NCI-H1105 treated with DMSO at 0.1 percent for 48 hours (cell line): Measurements from ENCODE around the gene LCN6.
"Not testable (repeated sequence)": the region's sequence is repeated elsewhere in the genome, so short reads cannot be mapped to it uniquely, and the experiment has no call there.

Experiments
- DNase-seq: peaks from one replicate; lab custom pipeline; 2025; lab: John Stamatoyannopoulos, UW

The LCN6 gene

DNA sequence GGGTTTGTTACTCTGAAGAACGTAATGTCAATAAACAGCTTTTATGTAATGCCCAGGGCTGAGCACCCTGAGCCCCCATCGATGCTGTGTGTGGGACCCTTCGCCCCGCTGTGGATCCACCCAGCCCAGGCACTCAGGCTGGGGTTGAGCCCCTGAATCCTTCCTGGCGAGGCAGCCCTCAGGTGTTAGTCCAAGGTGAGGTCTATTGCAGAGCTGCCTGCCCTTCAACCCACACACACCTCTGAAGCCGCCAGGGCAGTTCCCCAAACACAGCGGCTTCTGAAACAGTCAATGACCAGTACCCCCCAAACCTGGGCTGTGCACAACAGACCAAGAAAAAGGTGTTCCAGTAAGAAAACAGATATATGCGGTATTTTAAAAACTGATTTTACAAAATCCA lies 24.3 kb downstream of the LCN6 start:
- DNase-seq = no peak

DNA sequence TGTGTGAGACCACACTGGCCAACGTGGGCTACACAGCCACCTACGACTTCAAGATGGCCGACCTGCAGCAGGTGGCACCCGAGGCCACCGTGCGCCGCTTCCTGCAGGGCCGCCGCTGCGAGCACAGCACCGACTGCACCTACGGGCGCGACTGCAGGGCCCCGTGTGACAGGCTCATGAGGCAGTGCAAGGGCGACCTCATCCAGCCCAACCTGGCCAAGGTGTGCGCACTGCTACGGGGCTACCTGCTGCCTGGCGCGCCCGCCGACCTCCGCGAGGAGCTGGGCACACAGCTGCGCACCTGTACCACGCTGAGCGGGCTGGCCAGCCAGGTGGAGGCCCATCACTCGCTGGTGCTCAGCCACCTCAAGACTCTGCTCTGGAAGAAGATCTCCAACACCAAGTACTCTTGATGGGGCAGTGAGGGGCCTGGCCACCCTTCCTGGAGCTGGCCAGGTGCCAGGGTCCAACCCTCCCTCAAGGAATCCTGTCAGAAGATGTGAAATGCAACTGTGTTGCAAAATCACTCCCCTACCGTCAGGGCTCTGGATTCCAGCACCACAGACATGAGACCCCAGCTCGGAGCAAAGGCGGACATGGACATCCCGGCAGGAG lies 24.9 kb downstream of the LCN6 start:
- no peak for DNase-seq

DNA sequence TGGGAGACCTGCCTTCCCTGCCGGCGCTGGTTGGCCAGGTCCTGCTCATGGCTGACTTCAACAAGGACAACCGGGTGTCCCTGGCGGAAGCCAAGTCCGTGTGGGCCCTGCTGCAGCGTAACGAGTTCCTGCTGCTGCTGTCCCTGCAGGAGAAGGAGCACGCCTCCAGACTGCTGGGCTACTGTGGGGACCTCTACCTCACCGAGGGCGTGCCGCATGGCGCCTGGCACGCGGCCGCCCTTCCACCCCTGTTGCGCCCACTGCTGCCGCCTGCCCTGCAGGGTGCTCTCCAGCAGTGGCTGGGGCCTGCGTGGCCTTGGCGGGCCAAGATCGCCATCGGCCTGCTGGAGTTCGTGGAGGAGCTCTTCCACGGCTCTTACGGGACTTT lies 25.4 kb downstream of the LCN6 start:
- no peak for DNase-seq

DNA sequence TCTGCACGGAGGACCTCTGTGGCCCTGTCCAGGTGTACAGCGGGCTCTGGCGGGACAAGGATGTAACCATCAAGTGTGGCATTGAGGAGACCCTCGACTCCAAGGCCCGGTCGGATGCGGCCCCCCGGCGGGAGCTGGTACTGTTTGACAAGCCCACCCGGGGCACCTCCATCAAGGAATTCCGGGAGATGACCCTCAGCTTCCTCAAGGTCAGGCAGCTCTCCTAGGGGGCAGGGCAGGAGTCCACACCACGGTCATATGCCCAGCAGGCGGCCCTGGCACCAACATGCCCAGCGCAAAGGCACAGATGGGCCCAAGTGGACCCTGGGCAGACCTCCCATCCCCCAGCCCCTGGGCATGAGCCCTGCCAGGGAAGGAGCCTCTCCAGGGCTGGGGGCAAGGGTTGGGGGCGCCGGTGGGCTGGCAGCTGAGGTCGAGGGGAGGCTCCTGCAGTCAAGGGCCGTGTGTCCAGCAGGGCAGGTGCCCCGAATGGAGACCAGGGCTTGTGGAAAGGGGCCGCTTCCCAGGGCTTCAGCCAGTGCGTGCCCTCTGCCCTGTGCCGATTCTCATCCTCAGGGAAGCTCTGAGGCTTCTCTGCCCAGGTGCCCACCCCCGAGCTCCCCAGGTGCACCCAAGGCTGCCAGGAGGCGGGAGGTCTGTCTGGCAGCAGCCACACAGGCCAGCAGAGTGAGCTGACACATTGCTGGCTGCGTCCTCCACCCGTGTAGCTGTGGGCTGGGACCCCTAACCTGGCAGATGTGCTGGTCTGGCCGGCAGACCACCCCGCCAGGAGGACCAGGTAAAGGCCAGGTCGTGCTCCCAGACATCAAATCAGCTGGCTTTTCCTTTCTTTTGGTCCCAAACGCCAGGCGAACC lies 26.0 kb downstream of the LCN6 start:
- DNase-seq = no peak

DNA sequence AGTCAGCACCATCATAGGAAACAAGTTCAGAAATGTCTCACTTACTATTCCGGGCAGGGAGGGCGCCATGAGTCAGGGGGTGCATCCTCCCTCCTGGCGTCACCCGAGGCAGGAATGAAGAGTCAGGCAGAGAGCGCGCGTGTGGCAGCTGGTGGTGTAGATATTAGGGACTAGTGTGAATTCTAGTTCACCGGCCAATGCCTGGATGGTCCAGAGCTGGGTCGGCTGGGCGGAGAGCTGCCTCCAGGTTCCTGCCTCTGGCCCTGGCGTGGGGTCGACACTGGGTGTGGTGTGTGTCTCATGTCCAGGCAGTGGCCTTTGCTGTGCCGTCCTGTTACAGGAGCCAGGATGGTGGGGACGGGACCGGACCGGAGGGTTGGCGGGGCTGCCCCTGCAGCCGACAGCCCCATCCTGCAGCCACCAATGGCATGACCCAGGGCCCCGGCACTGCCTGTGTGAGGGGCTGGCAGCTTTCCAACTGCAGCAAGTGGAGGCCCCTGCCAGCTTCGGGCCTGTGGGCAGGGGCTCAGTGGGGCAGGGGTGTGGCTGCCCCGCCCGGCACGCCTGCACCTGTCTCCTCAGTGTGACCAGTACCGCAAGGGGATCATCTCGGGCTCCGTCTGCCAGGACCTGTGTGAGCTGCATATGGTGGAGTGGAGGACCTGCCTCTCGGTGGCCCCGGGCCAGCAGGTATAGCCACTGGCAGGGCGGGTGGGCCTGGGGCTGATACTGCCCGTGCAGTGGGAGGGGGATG lies 26.8 kb downstream of the LCN6 start:
- peak; percentile 10 for DNase-seq

DNA sequence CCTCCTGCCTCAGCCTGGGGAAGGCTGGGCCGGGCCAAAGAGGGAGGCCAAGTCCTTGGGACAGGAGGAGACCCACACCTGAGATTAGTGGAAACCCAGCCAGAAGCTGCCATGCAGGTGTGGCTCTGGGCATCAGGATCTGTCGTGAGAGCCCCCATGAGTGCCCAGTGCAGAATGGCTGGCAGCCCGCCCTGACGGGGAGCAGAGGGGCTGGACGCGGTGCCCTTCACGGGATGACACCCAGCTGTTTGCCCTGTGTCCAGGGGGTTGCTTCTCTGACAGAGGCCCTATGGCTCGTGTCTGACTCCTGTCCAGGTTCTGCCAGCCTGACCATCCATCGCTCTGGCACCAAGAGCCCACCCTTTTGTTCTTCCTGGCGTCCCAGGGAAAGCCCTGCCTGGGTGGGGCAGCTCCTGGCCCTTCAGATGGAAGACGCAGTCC lies 27.4 kb downstream of the LCN6 start:
- DNase-seq = no peak

DNA sequence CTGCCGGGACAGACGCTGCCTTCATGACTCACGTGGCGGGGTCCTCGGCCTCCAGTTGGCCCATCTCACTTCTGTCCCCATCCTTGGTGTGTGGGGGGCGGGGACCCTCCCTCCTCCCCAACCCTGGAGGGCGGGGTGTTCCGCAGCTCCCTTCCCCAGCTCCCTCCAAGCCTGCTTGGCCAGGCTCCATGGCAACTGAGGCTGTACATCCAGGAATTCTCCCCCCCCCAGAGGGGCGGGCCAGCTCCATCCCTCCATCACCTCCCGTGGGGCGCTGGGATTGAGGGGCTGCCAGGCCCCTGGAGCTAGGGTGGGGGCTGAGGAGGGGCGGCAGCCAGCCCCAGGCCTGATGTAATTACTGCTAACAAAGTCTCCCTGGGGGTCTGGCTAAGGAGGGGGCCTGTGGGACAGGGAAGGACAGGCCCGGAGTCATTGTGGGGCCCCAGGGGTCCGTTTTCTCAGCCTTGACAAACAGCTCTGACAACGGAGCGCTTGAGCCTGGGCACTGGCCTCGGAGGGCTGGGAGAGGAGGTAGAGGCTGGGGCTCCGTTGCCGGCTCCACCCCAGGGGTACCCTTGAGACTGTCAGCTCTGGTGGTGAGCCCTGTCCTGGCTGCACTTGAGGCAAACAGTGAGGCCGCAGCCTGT lies 28.0 kb downstream of the LCN6 start:
- no peak for DNase-seq

DNA sequence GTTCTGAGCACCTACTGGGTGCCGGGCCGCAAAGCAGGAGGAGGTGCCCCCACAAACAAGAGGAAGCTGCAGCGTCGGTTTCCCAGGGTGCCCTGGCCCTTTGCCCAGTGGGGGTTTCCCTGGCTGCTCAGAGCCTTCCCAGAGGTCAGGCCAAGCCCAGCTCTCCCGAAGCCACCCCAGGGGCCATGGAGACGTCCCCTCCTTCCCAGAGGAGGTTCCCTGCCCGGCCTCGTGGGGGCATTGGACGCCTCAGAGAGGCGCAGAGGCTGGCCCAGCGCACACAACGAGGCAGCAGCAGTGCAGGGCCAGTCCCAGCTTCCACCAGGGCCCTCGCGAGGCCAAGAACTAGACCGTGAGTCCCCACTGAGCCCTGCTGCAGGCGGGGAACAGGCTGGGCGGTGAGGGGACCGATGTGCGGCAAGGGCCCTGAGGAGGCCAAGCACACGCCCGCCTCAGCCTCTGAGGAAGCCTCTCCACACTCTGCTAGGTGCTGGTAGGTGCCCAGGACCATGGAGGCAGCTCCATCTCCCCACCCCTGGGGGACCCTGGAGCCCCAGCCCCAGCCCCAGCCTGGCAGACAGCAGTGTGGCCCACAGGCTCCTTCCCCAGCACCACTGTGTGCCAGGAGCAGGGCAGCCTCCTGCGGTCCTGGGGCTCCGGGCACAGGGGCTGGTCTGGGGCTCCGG lies 29.0 kb downstream of the LCN6 start:
- DNase-seq = no peak

DNA sequence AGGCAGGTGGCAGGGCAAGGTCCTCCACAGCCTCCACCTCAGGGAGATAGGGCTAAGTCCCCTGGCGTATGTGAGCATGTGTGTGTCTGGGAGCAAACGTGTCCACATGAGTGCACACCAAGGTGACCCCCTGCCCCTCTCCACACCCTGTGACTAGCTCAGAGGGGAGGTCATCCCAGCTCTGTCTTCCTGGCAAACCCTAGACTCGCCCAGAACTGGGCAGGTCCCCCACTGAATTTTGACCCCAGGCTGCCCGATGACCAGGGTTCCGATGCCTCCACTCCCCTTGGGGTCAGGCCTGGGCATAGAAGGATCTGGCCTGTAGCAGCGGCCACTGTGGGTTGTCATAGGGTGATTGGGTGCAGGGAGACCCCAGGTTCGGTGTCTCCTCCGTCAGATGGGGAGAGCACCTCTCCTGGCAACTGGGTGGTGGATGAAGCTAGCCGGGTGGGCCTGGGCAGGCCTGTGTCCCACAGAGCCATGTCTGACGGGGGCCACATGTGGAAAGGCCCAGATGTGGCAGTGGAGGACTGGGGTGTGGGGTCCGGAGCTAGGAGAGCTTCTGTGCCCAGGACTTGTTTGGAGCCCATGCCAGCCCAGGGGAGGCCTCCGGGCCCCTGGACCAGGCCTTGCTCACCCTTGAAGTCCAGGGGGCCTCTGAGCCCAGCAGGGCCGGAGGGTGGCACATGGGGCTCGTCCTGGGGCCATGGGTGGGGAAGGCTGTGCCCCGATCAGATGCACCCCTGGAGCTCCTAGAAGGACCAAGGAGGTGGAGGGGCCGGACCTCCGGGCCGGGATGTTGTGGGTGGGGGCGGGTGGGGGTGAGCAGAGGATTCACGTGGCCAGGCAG lies 29.8 kb downstream of the LCN6 start:
- DNase-seq = no peak

DNA sequence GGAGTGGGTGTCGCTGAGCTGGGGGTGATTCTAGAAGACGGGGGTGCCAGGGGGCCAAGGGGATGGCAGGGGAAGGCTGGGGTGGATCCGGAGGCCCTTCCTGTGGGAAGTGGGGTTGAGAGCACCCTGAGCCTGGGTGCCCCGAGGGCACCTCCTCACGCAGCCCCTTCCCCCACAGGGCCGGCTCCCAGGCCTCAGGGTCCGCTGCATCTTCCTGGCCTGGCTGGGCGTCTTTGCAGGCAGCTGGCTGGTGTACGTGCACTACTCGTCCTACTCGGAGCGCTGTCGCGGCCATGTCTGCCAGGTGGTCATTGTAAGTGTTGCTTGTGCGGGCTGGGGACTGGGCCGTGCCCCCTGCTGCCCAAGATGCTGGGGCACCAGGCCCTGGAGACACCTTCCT lies 30.9 kb downstream of the LCN6 start:
- no peak for DNase-seq

DNA sequence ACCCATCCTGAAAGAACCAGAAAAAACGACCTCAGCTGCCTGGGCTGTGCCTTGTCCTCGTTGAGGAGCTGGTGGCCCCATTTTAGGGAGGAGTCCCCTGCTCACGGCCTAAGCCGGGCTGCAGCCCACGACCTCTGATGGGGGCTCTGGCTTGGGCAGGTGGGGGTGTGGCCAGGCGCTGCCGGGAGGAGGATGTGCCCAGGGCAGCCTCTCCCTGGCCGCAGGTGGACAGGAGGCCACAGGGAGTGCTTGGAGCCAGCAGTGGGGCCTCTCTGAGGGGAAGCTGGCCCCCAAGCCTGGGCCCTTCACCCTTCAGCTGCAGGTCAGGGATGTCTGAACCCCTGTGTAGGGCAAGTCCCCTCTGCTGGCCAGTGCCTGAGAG lies 33.4 kb downstream of the LCN6 start:
- no peak for DNase-seq

DNA sequence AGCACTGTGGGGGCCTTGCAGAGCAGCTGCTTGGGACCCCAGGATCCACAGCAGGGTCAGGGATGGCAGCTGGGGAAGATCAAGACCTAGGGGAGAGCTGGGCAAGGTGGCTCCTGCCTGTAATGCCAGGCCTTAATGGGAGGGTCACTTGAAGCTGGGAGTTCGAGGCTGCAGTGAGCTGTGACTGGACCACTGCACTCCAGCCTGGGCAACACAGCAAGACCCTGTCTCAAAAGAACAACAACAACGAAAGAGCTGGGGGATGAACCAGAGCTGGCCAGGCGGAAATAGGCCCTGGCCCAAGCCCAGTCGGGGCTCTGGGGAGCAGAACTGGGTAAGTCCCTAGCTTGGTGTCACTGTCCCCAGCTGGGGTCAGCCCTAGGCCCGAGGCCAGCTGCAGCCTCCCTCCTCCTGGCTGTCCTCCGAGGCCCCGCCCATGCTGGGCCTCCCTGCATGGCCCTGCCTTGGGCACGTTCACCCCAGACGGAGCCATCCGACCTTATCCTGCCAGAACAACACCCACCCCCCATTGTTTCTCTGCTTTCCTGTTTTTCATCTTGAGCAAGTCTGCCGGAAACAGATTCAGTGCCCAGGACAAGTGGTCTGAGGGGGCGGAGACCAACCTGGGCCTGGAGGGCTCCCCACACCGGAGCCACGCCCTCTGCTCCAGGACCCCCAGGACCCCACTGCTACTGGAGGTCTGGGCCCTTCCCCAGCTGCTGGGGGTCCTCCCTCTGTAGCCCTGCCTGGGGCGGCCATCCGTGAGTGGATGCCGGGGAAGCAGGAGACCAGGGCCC lies 34.0 kb downstream of the LCN6 start:
- DNase-seq = no peak

DNA sequence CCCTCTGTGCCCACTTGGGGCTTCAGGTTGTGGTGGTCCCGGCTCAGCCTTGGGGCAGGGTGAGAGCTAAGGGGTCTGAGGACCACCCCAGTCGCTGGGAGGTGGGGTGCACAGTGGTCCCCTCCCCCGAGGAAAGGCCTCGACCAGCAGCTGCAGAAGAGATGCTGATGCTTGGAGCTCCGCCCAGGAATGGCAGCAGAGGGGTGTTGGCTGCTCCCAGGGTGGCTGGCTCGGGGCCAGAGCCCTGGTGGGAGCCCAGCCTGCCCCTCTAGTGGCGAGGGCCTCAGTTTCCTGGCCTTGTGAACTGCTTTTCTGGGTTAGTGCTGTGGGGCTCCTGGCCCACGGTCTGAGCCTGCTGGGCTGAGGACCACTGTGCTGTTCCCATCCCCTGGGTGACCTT lies 34.8 kb downstream of the LCN6 start:
- peak; percentile 15 for DNase-seq

DNA sequence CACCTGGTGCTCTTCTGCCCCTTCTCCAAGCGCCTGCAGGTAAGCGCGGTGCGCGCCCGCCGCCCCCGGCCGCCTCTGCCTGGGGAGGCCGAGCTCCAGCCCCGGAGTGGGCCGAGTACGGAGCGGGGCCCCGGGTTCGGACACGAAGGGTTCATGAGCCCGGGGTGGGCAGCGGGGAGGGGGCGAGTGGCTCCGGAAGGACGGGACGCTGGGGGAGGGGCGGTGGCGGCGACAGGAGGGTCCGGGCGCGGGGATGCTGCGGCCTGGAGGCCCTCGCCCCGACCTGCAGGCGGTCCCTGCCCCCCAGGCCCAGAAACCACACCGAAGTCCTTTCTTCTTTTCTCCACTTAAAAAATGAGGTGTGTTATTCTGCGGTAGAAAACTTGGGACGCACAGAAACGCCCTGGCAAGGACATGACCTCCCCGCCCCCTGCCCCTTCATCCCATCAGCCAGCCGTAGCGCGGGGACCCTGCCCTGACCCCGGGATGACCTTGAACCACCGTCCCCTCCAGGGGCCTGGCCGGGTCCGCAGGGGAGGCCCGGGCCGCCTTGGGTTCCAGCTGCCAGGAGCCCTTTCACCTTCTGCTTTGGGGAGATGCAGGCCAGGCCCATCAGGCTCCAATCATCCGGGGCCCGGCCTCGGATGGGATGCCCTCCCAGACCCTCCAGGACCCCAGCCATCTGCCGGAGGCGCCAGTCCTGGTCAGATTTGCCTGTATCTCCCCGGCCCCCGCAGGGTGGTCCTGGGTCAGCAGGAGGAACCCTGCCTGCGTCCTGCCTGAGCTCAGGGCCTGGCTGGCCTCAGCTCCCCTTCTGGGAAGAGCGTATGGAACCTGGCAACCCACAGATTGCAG lies 35.4 kb downstream of the LCN6 start:
- DNase-seq = no peak

DNA sequence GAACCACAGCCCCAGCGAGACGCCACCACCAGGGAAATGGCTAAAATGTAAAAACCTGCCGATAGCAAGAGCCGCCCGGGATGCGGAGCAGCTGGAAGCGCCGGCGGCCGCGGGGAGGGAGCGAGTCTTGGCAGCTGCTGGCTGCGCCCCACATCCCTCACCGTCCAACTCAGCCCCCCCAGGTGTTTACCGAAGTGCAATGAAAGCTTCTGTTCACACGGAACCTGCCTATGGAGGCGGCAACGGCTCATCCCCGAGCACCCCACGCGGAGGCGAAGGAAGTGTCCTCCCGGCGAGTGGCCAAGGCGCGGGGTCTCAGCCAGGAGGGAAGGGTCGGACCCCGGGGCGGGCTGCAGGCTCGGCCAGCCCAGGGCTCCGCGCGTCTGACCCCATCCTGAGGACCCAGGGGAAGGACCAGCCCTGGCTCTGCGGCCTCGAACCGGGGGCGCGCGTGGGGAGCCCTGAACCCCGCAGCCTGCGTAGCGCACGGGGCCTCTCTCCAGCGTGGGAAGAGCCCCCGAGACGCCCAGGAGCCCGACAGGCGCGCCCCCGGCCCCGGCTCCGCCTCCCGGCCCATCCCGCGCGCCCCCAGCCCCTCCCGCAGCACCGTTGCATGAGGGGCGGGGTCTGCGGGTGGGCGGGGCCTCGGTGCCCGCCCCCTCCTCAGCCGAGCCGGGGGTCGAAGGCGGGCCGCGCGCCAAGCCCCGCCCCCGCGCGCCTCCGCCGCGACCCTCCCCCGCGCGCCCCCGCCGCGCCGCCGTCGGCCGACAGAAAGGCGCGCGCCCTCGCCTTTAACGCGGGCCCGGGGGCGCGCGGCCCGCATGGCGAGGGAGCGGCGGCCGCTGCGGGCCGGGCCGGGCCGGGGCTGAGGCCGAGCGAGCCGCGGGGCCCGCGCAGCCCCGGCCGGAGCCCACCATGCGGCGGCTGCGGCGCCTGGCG lies 36.3 kb downstream of the LCN6 start, which contains the start of gene DIPK1B:
Gene DIPK1B (plus strand): TSS at position 822 of the 939 bp plus-strand sequence. CDS start 94 bp downstream, at position 916.
- peak; percentile 56 for DNase-seq

DNA sequence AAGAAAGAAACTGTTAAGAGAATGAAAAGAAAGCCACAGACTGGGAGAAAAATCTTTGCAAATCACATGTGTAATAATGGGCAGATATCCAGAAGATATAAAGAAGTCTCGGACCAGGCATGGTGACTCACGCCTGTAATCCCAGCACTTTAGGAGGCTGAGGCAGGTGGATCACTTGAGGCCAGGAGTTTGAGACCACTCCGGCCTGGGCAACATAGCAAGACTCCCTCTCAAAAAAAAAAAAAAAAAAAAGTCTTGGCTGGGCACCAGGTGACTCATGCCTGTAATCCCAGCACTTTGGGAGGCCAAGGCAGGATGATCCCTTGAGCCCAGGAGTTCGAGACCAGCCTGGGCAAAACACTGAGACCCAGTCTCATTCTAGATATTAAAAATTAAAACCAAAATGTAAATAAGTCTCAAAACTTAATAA lies 37.1 kb downstream of the LCN6 start:
- not testable (repeated sequence) for DNase-seq

DNA sequence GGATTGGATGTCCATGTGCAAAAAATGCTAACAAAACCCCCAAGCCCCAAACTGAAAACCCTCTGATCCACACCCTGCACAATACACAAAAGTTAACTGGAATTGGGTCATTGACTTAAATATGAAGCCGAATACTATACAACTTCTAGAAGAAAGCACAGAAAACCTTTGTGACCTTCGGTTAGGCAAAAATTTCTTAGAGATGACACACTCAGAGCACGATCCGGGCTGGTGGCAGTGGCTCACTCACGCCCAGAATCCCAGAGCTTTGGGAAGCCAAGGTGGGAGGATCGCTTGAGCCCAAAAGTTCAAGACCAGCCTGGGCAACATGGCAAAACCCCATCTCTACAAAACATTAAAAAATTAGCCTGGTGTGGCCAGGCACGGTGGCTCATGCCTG lies 37.8 kb downstream of the LCN6 start:
- DNase-seq = no peak
